Nucleus accumbens (tissue), 56 donors: ENCODE data around the gene C6orf120.
A peak's percentile ranks its signal among the peaks of the same experiment; 100 is the strongest.

Experiments used
- DNase-seq, 56 donors: peaks; one replicate each; lab custom pipeline; 2025; lab: John Stamatoyannopoulos, UW

The C6orf120 gene

GRCh38 chr6:169723991-169724493 is 22.1 kb downstream of the C6orf120 start:
- DNase-seq = peak in 13 of 56 donors; percentile 6 to 56 (median 49)

GRCh38 chr6:169724494-169725124 is 22.7 kb downstream of the C6orf120 start, which contains the start of gene PHF10:
Gene PHF10, minus strand, starts transcription at chr6:169724500. Its CDS starts 569 bp downstream, at chr6:169723931.
- peak in 47 of 56 donors; percentile 9 to 89 (median 59) for DNase-seq

DNA sequence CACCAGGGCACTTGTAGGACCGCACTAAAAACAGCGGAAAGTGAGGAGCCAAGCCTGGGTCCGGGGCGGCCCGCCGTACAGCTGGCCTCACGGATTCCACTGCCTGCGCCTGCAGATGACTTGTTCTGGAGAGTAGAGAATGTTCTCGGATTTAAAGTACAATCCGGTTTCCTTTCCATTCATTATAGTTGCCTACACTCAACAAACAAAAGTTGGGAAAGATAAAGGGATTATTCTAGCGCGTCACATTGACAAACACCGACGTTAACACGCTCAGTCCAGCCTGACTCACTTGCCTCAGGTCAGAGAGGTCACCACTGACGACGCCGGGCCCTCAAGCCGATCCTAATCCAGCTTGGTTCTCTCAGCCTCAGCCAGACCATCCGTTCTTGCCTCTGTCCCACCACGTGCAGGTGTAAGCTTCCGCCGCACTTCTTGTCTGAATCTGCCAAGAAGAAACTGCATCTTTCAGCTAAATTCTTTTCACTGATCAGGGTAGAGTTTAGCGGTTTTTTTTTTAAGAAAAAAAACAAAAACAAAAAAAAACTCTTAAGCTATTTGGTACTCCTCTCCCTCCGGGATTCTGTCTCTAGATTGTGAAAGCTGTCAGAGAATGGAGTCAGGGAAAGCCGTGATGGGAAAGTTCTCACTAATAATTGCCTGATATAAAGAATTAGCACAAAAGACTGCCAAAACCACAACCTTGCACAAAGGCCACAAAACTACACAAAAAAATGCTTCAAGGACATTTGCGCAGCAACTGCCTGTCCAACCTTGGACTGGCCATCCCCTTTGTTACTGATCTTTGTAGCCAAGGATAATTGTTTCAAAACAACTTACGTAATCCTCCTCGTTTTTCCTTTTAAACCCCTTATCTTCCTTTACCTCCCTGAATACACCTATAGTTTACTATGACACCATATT is 23.5 kb downstream of the C6orf120 start:
- peak in 35 of 56 donors; percentile 4 to 62 (median 29) for DNase-seq

DNA sequence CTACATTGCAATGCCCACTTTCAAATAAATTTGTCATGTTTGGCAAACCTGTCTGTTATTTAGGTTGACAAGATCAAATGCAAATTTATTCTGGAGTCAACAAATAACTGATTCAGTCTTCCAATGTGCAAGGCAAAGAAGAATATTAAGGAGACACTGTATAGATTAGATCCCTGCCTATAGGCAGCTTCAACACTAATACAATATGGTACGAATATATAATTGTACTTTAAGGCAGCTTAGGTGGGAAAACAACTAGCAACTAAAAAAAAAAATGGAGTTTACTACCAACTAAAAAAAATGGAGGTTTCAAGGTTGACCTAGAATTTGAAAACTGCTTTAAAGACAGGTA is 24.1 kb downstream of the C6orf120 start:
- no peak for DNase-seq

GRCh38 chr6:169726963-169727362 is 25.0 kb downstream of the C6orf120 start:
- no peak for DNase-seq

DNA sequence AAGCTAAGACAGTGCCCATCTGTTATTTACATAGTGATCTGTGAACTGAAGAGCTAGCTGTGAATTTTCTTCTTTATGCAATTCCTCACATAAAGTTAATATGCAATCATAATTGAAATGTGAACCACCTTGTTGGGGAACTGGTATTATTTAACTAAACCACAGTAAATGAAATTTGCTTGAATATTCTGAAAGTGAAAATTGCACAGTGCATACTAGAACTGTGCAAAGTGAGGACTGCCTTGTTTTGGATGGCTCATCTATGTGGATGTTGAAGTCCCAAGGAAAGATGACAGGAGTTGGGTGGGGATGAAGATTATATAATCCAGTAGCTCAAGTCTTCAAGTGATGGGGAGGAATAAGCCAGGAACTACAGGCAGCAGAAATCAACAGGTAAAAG is 28.0 kb downstream of the C6orf120 start:
- no peak for DNase-seq

DNA sequence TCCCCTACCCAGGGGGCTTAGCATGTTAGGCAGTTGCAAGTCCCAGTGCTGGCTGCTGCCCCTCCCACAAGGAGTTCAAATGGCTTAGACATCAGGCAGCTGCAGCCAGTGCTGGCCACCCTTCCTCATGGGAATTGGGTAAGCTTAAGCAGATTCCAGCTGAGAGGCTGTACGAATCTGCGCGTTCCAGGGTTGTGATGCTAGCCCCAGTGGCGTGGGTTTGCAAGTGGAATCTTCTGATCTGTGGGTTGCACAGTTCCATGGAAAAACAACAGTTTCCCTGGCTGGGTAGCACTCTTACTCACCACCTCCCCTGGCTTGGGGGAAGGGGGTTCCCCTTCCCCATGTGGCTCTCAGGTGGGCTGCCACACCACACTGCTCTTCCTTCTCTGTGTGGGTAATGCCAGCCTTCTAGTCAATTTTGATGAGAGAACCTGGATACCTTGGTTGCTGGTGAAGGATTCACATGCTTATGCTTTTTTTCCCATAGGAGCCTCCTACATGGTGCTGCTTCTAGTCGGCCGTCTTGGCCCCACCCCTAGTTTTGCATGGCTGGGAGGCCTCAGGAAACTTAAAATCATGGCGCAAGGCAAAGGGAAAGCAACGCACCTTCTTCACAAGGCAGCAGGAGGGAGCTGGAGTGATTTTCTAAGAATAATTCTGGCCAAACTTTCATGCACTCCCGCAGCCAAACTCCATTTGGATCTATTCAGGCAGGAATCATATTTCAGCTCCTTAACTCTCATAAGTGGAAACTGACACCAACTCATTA is 36.5 kb downstream of the C6orf120 start:
- no peak for DNase-seq

GRCh38 chr6:169738976-169739529 is 37.1 kb downstream of the C6orf120 start:
- no peak for DNase-seq

DNA sequence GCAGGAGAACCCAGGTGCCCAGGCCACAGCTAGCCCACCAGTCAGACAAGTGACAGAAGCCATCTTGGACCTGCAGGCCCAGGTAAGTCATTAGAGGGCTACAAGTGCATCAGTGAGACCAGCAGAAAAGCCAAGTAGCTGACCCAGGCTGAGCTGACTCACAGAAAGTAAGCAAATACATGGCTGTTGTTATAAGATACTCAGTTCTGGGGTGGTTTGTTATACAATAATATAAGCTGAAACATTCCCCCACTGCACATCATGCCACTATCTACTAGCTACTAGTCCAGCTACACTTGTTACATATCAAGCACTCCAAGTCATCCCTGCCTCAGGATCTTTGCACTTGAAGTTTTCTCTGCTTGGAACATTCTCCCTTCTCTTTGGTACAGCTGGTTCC is 39.4 kb downstream of the C6orf120 start:
- no peak for DNase-seq

DNA sequence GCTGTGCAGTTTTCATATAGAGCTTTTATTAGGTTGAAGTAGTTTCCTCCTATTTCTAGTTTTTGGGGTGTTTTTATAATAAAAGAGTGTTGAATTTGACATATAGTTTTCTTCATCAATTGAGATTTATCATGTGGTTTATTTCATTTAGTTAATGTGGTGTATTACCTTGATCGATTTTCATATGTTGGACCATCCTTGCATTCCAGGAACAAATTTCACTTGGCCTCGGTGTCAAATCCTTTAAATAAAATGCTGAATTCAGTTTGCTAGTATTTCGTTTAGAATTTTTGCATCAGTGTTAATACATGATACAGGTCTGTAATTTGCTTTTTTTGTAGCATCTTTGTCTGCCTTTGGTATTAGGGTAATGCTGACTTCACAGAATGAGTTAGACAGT is 43.5 kb downstream of the C6orf120 start:
- no peak for DNase-seq

GRCh38 chr6:169746556-169746955 is 44.6 kb downstream of the C6orf120 start:
- no peak for DNase-seq

DNA sequence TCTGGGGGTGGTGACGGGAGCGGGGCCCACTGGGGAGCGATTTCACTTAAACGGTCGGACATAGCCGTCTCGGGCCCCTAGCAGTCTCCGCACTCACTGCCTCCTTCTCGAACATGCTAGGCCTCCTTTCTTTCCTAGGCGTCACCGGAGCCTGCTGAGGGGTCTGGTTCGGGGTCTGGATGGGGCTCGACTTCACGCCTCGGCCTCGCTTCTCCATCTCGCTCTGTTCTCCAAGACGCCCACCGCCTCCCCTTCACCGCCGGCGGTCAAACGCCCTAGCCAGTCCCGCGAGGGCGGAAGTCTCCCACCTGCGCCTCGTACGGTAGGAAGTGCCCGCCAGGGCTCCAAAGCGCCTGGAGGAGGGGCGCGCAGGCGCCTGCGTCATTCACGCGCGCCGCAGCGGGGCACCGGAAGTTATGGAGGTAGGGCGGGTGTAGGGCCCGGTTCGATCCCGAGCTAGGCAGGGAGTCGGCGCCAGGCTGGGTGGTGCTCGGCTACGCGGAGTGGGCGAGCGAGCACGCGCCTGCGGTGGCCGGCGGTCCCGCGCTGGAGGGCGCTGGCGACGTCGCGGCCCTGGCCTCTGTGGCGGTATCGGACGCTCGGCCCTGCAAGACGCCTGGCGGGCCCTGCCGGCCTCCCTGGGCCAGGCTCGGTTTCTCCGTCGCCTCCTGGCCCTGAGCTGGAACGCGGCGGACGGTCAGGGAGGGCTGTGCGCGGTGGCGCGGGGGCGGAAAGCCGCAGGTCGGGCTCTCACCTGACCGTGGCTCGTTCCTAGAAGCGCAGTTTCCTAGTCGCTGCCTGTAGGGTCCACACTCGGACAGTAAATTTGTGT is 49.5 kb downstream of the C6orf120 start, which contains the start of the genes DYNLT2 and ERMARD:
DYNLT2 (minus strand) TSS at position 331 of the 832 bp plus-strand sequence; CDS start at position 217, 114 bp downstream.
ERMARD (plus strand) TSS at position 381 of the 832 bp plus-strand sequence; CDS start at position 417, 36 bp downstream.
- peak; percentile 27 to 96 (median 89) for DNase-seq

DNA sequence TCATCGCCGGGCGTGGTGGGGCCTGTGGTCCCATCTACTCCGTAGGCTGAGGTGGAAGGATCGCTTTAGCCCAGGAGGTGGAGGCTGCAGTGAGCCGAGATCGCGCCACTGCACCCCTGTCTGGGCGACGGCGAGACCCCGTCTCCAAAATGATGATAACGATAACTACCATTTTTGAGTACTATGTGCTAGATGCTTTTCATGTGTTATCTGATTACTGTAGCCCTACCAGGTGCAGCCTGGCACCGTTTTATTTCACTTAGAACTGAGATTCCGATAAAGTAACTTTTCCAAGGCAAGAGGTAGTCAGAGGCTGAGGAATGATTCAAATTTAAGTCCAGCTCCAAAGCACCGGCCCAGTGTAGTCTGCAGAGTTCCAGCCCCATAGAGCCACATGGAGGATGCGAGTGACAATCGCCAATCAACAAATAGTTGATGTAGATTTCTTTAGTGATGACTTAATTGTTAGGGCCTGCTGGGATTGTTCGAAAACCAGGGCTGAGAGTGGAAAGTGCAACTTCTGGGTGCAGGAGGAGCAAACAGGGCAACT is 50.2 kb downstream of the C6orf120 start:
- peak in 1 of 56 donors; percentile 66 for DNase-seq
